ENCODE results near the gene TEDC1. TPM values are rescaled to one million over a fixed set of nuclear protein-coding genes. Genes with fewer than 3 reads are reported as not detected.

Gene TEDC1
- total RNA-seq, 1 donor from 2014 or later: 13.6 TPM

GRCh38 chr14:105498430-105499255 is 7.6 kb downstream of the TEDC1 start:
- Mint-ChIP-seq H3K27me3 (ENCODE audit: low read depth) (no peaks in the 10 kb centered on the region), H3K27ac (no peak overlapping the region), H3K4me3 (no peak overlapping the region), H3K36me3 (no peaks in the 10 kb centered on the region), H3K9me3 (no peaks in the 10 kb centered on the region), H3K4me1 (no peaks in the 10 kb centered on the region)
- DNase-seq (ENCODE audit: low spot score in 2 of 2, unreplicated experiment in 2 of 2): no peak
- TF ChIP-seq CTCF (IDR thresholded peaks at IDR 0.05; ENCODE audit: unreplicated experiment): no peak

GRCh38 chr14:105499256-105500035 is 8.4 kb downstream of the TEDC1 start:
- H3K36me3 Mint-ChIP-seq: no peaks in the 10 kb centered on the region
- H3K27ac Mint-ChIP-seq: no peak overlapping the region
- DNase-seq (ENCODE audit: low spot score in 2 of 2, unreplicated experiment in 2 of 2): no peak
- no peak overlapping the region for H3K4me3 Mint-ChIP-seq
- no peaks in the 10 kb centered on the region for H3K27me3 Mint-ChIP-seq (ENCODE audit: low read depth)
- no peaks in the 10 kb centered on the region for H3K9me3 Mint-ChIP-seq
- H3K4me1 Mint-ChIP-seq: no peaks in the 10 kb centered on the region
- no peak for TF ChIP-seq CTCF (IDR thresholded peaks at IDR 0.05; ENCODE audit: unreplicated experiment)

GRCh38 chr14:105500036-105500725 is 9.1 kb downstream of the TEDC1 start:
- H3K36me3 Mint-ChIP-seq: no peaks in the 10 kb centered on the region
- no peak overlapping the region for H3K27ac Mint-ChIP-seq
- H3K4me3 Mint-ChIP-seq: no peak overlapping the region
- no peaks in the 10 kb centered on the region for H3K9me3 Mint-ChIP-seq
- DNase-seq (ENCODE audit: low spot score in 2 of 2, unreplicated experiment in 2 of 2): no peak
- H3K27me3 Mint-ChIP-seq (ENCODE audit: low read depth): no peaks in the 10 kb centered on the region
- no peaks in the 10 kb centered on the region for H3K4me1 Mint-ChIP-seq
- no peak for TF ChIP-seq CTCF (IDR thresholded peaks at IDR 0.05; ENCODE audit: unreplicated experiment)

GRCh38 chr14:105500726-105501101 is 9.7 kb downstream of the TEDC1 start:
- Mint-ChIP-seq H3K27ac (no peak overlapping the region), H3K9me3 (no peaks in the 10 kb centered on the region), H3K36me3 (no peaks in the 10 kb centered on the region), H3K27me3 (ENCODE audit: low read depth) (peaks cover 1% of the 10 kb centered on the region), H3K4me1 (no peaks in the 10 kb centered on the region), H3K4me3 (no peak overlapping the region)
- no peak for DNase-seq (ENCODE audit: low spot score in 2 of 2, unreplicated experiment in 2 of 2)
- no peak for TF ChIP-seq CTCF (IDR thresholded peaks at IDR 0.05; ENCODE audit: unreplicated experiment)

- H3K4me1 Mint-ChIP-seq: no peaks in the 10 kb centered on the region
- H3K27me3 Mint-ChIP-seq (ENCODE audit: low read depth): peaks cover 5% of the 10 kb centered on the region
- H3K4me3 Mint-ChIP-seq: no peak overlapping the region
- TF ChIP-seq CTCF (IDR thresholded peaks at IDR 0.05; ENCODE audit: unreplicated experiment): no peak
- DNase-seq (ENCODE audit: low spot score in 2 of 2, unreplicated experiment in 2 of 2): no peak
- H3K36me3 Mint-ChIP-seq: no peaks in the 10 kb centered on the region
- H3K9me3 Mint-ChIP-seq: no peaks in the 10 kb centered on the region
- H3K27ac Mint-ChIP-seq: no peak overlapping the region
Observed at GRCh38 chr14:105501504-105502291, 10.7 kb downstream of the TEDC1 start.
